ENCODE data around the gene PDE4D. TPM values are rescaled to one million over a fixed set of nuclear protein-coding genes. Genes with fewer than 3 reads are reported as not detected.

Gene PDE4D
- total and polyA plus RNA-seq, 10 of the 15 experiments (the other 5 are each of a cell fraction or from before 2014, with no cell fraction given): 0.87 to 4.1 (median 2.2) TPM

DNA sequence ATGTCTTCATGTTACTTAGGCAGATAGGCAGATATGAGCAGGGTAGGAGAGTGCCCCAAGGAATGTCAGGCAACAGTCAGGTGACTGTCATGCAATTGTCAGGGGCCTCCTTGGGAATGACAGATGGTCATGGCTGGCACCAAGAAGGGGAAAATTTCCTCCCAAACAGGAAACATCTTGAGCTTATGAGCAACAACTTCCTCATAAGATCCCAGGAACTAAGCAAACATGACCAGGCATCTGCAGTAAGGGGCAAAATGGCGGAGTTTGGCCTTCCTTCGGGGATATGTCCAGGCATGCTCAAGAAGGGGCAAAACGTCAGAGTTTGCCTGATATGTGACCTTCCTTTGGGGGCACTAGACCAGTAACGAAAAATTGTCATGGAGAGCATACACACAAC is 591.8 kb downstream of the PDE4D start (continued):
- TF ChIP-seq, protein P1, sequence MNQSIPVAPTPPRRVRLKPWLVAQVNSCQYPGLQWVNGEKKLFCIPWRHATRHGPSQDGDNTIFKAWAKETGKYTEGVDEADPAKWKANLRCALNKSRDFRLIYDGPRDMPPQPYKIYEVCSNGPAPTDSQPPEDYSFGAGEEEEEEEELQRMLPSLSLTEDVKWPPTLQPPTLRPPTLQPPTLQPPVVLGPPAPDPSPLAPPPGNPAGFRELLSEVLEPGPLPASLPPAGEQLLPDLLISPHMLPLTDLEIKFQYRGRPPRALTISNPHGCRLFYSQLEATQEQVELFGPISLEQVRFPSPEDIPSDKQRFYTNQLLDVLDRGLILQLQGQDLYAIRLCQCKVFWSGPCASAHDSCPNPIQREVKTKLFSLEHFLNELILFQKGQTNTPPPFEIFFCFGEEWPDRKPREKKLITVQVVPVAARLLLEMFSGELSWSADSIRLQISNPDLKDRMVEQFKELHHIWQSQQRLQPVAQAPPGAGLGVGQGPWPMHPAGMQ (IDR thresholded peaks at IDR 0.05; ENCODE audit: borderline replicate concordance): no peak
- TF ChIP-seq SMAD1 (IDR thresholded peaks at IDR 0.05; ENCODE audit: low read depth, partially characterized antibody) (no peak), SREBF2 (IDR thresholded peaks at IDR 0.05; ENCODE audit: low read length) (no peak), SRF (IDR thresholded peaks at IDR 0.05; ENCODE audit: low read depth in 2 of 2, low read length in 2 of 2) (no peak), CHD4 (IDR thresholded peaks at IDR 0.05) (no peak), BACH1 (IDR thresholded peaks at IDR 0.05; ENCODE audit: borderline replicate concordance) (no peak), NFXL1 (IDR thresholded peaks at IDR 0.05; ENCODE audit: borderline replicate concordance) (no peak), GATAD2B (conservative IDR thresholded peaks at IDR 0.05; ENCODE audit: low read depth) (no peak)

DNA sequence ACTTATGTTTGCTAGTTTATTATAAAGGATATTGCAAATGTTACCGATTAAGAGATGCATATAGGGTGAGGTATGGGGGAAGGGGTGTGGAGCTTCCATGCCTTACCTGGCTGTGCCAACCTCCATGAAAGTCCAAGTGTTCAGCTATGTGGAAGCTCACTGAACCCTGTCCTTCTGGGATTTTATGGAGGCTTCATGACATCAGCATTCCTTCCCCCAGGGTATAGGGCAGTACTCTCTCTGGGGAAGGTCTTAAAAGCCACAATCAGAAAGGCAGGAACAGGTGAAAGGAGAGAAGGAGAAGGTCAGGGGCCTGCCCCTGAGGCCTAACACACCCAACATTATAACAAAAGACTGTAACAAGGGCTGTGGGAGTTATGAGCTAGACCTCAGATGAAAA is 592.6 kb downstream of the PDE4D start:
- no peak overlapping the region for H3K27ac ChIP-seq (ENCODE audit: control insufficient read depth, insufficient read depth)
- ChIA-PET SMC1A (ENCODE audit: uncharacterized antibody, unreplicated experiment) (no interaction called here), POLR2A (no interaction called here), CTCF (no interaction called here), RAD21 (ENCODE audit: unreplicated experiment) (no interaction called here)
- ATAC-seq (no peak), FAIRE-seq (no peak), DNase-seq (ENCODE audit: low read depth, low spot score) (no peak)
- no peak overlapping the region for H3K4me3 ChIP-seq
- no peaks in the 10 kb centered on the region for H3K4me1 ChIP-seq (ENCODE audit: control insufficient read depth, insufficient read depth, low read length)
- no peak overlapping the region for H2AFZ ChIP-seq (ENCODE audit: control insufficient read depth, low read depth, low read length)
- in situ Hi-C loops (cut with MboI): no loop called here
- WGBS (ENCODE audit: insufficient coverage, insufficient replicate concordance, low lambda C conversion rate, missing lambda C conversion rate): 63% methylated on average over 1 of the region's 1 CpG
- no peaks in the 10 kb centered on the region for H4K20me1 ChIP-seq (ENCODE audit: control insufficient read depth, insufficient read depth)
- no peak overlapping the region for H3K9ac ChIP-seq (ENCODE audit: control insufficient read depth, insufficient read depth, low read length)
- H3K9me3 ChIP-seq (replicated peaks; ENCODE audit: control insufficient read depth, insufficient read depth, low read length): no peaks in the 10 kb centered on the region; the same call in 2 of the 3 replicates
- H3K36me3 ChIP-seq (ENCODE audit: control insufficient read depth in 2 of 2, insufficient read depth in 2 of 2, low read length in 1 of 2): no peaks in the 10 kb centered on the region
- H3K27me3 ChIP-seq (replicated peaks in 1 of 2; ENCODE audit: control insufficient read depth in 2 of 2, insufficient read depth in 2 of 2, low read length in 1 of 2): no peaks in the 10 kb centered on the region
- BruUV-seq (replicated peaks): no TSS peak
- H3K79me2 ChIP-seq (ENCODE audit: control insufficient read depth, insufficient read depth, low read length): no peaks in the 10 kb centered on the region
- intact Hi-C loops (cut with micrococcal nuclease; ENCODE audit: unreplicated experiment): no loop called here
- H3K4me2 ChIP-seq (ENCODE audit: control insufficient read depth, insufficient read depth): no peak overlapping the region
- TF ChIP-seq ESRRA (IDR thresholded peaks at IDR 0.05; ENCODE audit: low read length) (no peak), ZNF622 (IDR thresholded peaks at IDR 0.05) (no peak), NFIC (IDR thresholded peaks at IDR 0.05; ENCODE audit: low read depth, low read length) (no peak), ATF7 (IDR thresholded peaks at IDR 0.05; ENCODE audit: low read depth) (no peak), NFYB (IDR thresholded peaks at IDR 0.05; ENCODE audit: insufficient read depth, low read depth, low read length) (no peak), FOXM1 (IDR thresholded peaks at IDR 0.05; ENCODE audit: low read depth, low read length) (no peak), ETV6 (conservative IDR thresholded peaks at IDR 0.05 in 1 of 2, IDR thresholded peaks at IDR 0.05 in 1 of 2; ENCODE audit: borderline replicate concordance in 1 of 2, low read depth in 1 of 2) (no peak), ZNF217 (IDR thresholded peaks at IDR 0.05) (no peak), MTA2 (IDR thresholded peaks at IDR 0.05; ENCODE audit: low read depth) (no peak), MYC (IDR thresholded peaks at IDR 0.05; ENCODE audit: insufficient read depth, insufficient read length, insufficient replicate concordance, low read length, severe bottlenecking) (no peak)
- TF ChIP-seq, protein P2, sequence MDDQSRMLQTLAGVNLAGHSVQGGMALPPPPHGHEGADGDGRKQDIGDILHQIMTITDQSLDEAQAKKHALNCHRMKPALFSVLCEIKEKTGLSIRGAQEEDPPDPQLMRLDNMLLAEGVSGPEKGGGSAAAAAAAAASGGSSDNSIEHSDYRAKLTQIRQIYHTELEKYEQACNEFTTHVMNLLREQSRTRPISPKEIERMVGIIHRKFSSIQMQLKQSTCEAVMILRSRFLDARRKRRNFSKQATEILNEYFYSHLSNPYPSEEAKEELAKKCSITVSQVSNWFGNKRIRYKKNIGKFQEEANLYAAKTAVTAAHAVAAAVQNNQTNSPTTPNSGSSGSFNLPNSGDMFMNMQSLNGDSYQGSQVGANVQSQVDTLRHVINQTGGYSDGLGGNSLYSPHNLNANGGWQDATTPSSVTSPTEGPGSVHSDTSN (IDR thresholded peaks at IDR 0.05; ENCODE audit: insufficient replicate concordance, low read depth, low read length): no peak
- TF ChIP-seq, protein P3, sequence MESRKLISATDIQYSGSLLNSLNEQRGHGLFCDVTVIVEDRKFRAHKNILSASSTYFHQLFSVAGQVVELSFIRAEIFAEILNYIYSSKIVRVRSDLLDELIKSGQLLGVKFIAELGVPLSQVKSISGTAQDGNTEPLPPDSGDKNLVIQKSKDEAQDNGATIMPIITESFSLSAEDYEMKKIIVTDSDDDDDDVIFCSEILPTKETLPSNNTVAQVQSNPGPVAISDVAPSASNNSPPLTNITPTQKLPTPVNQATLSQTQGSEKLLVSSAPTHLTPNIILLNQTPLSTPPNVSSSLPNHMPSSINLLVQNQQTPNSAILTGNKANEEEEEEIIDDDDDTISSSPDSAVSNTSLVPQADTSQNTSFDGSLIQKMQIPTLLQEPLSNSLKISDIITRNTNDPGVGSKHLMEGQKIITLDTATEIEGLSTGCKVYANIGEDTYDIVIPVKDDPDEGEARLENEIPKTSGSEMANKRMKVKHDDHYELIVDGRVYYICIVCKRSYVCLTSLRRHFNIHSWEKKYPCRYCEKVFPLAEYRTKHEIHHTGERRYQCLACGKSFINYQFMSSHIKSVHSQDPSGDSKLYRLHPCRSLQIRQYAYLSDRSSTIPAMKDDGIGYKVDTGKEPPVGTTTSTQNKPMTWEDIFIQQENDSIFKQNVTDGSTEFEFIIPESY (IDR thresholded peaks at IDR 0.05): no peak

All from GM12878 (cell line).